DMS53 (cell line): ENCODE data around the gene DMAP1.

Experiments used
- DNase-seq: peaks from one replicate; lab custom pipeline; 2025; lab: John Stamatoyannopoulos, UW

Gene DMAP1

DNA sequence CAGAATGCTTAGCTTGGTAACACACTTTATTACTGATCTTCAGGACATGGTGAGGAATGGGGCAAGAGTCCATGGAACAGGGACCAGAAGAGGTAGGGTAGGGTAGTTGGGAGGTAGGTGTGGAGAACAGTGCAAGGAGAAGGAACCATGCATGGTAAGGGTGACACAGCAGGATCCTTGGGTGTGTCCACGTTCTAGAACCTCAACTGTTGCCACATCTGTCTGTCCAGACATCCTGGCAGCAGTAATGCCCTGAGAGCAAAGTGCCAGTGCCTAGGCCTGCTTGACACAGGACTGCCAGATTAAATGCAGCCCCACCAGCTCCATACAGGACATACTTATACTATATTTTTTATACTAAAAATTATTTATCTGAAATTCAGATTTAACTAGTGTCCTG lies 13.9 kb downstream of the DMAP1 start:
- no peak for DNase-seq

DNA sequence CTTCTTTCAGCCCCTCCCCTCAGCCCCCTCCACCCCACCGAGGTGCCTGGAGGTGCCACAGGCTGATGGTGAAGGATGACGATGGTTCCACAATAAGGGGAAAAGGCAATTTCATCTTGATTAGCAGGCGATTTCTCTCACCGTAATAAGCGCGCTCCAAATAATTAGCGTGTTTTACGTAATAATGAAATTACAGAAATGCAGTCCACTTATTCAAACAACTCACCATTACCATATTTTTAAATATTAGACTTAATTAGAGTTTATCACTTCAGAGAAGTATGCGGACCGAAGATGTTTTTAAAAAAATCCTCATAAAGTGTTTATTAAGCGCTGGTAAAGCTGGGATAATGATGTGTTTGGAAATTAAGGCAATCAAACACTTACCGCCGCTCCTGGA lies 14.9 kb downstream of the DMAP1 start:
- no peak for DNase-seq

DNA sequence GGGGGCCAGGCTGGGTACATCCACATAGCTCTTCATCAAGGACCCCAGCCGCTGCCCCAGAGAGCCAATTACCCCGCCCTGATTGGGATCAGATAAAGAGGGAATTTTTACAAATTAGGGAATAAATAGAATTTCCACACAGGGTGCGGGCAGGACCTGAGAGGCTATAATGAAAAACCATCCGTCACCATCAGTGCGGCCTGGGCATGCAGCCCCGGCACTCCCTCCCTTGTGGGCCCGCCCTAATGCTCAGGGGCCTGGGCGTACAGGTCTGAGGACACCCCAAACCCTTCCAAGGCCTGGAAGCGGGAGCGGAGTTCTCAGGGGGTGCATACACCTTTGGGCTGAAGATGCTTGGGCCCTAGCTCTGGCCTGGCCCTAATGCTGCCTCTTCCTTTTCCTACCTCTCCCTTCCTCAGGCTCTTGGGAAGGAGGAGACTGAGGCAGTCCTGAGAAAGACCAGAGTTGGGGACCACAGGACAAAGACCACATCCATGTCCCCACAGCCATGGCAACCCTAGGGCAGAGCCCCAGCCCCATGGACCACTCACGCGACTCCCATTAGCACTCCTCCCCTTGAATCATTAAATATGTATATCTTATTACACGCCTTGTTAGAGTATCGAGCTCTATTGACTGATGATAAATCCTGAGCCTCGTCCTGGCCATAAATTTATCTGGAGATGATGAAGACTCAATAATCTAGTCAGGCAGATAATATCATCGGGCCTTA lies 16.3 kb downstream of the DMAP1 start:
- DNase-seq, result no peak

DNA sequence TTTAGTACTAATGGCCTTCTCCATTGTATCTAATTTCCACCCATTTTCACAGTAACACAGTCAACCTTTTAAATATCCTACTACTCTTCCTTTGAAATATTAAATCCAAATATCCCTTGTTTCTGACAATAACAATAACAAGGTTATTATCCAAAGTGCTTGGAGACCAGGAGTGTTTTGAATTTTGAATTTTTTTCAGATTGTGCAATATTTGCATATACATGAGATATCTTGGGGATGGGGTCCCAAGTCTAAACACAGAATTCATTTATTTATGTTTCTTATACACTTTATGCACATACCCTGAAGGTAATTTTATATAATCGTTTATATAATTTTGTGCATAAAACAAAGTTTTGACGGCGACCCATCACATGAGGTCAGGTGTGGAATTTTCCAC lies 17.5 kb downstream of the DMAP1 start:
- DNase-seq, result no peak

DNA sequence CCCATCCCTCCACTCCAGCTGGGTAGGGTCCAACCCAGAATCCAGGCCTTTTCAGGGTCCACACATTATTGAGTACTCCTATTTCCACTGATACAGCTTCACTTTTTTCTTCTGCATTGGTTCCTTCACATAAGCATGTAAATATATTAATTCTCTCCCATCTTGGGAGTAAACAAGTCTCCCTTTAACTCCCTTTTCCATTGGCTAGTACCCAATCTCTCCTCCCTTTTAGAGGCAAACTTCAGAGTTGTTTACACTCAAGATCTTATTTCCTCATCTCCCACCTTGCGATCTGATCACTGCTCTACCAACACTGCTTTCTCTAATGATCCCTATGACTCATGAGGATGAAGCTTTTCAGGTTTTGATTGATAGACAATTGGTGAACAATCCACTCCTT lies 20.3 kb downstream of the DMAP1 start:
- no peak for DNase-seq

DNA sequence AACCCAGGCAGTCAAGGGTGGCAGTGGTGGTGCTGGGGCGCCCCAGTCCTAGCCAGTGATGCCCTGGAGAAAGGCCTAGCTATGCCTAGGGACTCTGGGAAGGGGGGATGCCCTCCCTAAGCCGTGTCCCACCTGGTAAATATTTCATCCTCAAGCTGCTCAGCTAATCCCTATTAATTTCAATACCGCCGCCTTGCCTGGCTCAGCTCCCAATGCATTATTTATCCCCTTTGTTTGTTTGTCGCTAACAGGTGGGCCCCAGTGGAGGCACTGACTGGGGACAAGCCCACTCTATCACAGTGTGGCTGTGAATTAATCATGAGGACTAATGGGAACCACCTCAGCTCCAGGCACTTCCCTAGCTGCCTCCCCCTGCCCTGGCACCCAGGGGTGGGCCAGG lies 22.5 kb downstream of the DMAP1 start:
- no peak for DNase-seq

DNA sequence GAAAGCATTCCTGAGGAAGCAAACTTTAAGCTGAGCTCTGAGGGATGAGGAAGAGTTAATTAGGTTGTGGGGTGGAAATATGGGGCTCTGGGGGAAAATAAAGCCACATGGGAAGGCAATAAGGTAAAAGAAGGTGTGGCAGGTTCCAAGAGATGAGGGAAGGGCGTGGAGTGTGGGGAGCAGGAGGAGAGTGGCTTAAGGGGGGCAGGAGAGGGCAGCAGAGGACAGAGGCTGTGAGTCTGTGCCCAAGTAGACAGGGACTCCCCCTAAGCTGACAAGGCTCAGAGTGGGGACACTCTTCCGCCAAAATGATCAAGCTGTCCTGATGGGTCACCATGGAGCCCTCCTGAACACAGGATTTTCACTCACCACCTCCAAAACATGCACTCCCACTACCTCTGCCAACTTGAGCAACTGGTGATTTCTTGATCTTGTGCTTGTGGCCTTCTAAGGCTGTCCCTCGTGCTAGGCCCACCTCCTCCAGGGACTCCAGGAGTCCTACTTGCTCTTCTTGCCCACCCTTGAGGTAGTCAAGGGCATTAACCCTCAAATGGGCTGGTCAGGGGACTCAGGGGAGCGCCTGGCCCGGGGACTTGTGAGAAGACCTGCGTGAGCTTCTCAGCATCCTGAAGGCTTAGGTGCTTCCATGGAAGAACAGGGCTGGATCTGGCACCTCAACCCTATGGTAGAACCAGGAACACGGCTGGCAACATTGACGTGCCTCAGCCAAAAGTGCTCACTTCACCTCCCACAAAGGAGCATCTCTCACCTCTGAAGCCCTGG lies 23.4 kb downstream of the DMAP1 start:
- DNase-seq, result peak; percentile 23

DNA sequence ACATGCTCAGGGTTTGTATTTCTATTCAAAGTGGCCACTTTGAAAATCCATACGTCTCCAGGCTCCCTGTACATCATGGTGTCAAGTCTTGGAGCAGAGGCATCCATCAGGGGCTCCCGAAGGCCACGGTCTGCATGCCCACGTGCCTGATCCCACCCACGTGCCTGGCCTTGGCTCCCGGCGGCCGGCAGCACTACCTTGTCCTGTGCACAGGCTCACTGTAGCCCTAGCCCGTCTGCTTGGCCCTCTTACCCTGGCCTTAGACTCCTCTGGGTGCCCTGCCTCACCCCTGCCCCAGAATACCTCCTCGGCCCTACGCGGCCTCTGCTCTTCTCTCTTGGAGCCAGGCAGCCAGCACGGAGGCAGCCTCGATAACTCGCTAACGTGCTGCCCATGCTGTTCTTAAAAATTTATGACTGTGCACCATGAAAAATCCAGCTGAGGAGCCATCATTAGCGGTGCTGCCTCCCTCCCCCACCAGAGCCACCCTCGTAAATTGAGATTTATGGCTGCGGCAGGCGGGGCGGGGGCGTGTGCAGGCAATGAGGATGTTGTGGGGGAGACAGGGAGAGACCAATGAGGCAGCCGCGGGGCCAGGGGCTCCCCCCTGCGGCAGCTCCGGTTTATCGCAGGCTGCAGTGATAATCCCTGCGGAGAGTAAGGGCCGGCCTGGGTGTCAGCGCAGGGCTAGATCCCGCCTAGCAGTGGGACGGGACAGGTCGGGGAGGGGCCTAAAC lies 24.6 kb downstream of the DMAP1 start:
- DNase-seq, result no peak

DNA sequence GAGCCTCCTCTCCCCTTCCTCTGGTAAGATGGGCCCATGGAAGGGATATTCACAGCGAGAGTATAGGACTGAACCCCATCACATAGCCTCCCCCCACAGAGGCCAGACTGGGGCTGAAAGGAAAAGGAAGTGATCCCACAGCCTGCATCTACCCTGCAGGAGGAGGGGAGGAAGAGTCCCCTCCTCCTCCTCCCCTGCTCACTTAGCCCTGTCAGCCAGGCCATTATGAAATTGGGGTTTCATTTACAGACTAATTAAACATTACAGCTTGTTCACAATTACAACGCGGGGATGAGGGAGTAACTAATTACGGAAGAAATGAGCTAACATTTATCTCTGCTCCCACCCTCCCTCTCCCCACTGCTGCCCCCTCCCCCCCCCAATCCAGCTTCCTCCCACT lies 25.4 kb downstream of the DMAP1 start:
- DNase-seq, result no peak

DNA sequence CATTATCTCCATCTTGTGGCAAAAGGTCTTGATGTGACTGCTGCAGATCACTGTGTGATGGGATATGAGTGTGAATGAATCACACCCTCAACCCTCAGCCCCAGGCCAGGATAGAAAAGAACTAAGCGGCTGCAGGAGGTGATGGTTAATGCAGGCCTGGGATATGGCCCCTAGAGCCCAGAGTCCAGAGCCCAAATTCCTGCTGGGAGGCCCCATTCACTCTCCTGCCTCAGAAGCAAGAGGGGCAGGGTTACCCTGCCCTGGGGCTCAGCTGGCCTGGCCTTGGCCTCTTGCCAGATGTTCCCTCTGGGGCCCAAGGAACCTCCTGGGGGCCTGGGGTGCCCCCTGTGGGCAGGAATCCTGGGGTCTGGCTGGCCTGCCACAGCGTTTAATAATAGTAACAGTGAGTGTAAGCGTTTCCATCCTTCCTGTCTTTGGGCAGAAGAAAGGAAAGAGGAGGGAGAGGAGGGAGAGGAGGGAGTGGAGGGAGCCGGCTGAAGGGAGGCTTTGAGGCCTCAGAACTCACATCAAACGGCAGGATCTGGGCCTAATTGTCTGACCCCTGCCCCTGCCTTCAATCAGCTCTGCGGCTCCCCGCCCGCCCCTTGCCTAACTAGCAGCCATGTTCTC lies 26.2 kb downstream of the DMAP1 start:
- no peak for DNase-seq

DNA sequence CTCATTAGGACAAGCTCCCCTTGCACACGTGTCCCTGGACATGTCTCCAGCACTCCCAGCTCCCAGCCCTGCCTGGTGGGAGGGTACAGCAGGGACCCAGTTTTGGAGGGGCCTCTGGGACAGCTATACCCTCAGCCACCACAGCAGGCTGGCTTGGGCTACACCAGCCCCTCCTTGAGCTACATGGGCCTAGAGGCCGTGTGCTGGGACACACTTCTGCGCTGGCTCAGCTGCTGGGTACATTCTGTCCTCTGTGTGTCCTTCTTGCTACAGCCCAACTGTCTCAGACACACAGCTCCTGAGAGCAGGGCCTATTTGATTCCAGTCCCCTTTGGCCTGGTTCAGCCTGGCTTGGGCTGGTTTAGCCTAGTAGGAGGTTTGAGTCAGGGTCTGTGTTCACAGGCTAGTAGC lies 26.7 kb downstream of the DMAP1 start:
- no peak for DNase-seq

DNA sequence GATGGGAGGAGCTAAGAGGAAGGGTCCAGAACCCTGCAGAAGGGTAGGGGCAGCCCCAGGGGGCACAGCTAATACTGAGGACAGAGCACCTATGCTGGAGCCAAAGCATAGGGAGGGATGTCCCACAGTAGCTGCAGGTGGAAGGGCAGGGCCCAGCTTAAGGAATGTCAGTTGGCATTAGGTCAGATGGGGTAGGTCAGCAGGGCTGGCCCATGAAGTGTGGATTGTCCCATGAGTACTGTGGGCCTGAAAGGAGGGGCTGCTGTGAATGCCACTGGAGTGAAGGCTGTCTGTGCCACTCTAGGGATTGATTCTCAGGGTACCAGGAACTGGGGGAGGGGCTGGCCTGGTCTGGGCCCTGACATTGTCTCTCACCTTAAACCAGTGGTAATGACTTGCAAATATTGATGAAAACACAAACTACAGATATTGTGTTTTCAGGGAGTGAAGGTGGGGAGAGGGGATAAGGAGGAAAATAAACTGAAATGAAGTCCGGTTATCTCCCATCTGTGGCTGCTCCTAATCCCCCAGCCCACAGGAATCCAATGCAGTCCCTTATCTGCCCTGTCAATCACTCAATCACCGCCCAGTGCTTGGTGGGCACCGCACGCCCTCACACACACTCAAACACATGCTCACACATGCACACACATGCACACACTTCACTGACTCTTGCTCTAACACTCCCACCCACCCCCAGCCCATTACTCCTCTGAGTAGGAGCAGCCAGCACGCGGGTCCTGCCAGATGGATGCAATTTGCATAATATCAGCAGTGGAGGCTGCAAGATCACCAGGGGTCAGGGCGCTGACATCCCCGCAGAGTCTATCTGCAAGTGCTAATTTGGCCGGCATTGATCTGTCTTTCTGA lies 27.8 kb downstream of the DMAP1 start:
- DNase-seq, result no peak

DNA sequence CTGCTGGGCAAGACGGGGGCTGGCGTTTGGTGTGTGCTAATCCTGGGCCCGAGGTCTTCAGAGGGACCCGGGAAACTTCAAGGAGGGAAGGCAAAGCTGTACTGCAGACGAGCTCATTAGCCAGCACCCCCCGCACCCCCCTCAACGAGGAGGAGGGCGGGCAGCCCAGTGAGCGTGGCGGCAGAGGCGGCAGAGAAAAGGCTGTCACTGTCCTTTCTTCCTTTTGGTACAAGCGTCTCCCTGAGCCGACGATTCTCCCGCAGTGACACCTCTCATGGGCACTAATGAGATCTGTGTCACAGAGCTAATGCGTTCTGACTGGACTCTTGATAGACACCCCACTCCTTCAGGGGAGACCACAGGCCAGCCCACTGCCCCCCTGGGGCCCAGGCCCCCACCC lies 29.5 kb downstream of the DMAP1 start:
- DNase-seq, result no peak

DNA sequence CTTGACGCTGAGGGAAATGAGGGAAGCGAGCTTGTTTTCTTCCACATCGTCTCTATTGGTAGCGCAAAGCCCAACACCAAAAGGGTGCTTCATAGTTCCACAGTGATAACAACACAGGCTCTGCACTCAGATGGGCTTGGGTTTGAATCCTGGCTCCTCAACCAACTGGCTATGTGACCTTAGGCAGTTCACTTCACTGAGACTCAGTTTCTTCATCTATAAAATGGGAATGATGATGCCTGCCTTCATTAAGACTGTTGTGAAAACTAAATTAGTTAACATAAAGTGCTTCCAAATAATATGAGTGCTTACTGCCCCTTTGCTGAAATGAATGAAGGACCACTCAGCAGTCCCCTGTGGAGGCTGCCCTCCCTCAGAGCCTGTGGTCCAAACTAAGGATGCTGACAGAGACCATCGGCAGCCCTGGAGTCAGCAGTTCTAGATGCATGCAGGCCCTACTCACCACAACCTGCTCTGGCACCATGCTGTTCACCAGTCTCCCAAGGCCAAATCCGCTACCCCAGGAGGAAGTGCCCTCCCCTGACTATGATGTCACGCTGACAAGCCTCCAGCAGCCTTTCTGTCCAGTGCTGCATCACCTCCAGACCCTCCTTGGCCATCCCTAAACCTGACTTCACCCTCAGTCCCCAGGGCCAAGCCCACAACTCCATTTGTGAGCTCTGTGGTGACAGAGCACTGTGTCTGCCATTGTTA lies 30.7 kb downstream of the DMAP1 start:
- DNase-seq, result no peak

DNA sequence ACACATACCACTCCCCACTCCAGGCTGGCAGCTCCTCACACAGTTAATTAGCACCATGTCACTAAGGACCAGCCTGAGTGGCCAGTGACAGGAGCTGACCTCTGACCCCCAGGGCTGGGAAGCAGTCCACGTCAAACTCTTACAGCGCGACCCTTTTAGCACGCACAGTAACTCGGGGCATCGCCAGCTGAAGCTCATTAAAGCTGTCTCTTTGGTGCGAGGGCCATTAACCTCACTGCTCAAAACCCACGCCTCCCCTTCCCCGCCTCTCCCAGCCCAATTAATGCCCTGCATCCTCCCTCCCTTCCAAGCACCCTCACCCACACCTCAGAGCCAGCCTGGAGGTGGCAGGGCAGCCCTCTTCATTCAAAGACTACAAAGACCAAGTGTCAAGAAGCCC lies 31.7 kb downstream of the DMAP1 start:
- no peak for DNase-seq

DNA sequence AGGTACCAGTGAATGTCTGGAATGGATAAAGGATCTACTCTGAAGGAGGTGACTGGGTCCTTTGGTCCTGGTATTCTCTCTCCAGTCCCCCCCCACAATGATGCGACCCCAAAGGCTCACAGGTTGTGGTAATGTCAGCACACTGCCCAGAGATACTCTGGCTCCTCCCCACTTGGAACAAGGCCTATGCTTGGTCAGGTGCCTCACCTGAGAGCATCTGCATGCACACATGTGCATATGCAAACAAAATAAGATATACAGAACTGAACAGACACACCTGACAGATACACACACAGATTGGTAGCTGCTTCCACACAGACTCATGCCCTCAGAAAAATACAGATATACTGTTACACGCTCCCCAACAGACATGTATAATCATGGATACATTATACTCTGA lies 33.5 kb downstream of the DMAP1 start:
- DNase-seq, result peak; percentile 69

DNA sequence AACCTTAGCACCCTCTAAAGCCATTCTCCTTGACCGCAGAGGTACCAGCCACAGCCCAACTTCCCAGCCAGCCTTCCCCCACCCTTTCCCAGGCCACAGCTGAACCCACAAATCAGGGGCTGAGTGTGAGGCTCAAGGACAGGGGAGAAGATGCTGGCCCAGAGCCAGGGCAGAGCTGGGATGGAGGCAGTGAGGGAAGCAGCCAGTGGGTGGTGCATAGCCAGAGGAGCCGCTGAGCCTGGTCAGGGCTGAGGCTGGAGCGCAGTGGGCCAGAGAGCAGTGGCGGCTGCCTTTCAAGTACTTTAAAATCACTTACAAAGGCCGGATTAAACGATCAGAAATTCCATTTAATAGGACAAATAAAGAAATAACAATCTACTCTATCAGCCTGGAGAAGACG lies 36.3 kb downstream of the DMAP1 start:
- DNase-seq, result peak; percentile 22

DNA sequence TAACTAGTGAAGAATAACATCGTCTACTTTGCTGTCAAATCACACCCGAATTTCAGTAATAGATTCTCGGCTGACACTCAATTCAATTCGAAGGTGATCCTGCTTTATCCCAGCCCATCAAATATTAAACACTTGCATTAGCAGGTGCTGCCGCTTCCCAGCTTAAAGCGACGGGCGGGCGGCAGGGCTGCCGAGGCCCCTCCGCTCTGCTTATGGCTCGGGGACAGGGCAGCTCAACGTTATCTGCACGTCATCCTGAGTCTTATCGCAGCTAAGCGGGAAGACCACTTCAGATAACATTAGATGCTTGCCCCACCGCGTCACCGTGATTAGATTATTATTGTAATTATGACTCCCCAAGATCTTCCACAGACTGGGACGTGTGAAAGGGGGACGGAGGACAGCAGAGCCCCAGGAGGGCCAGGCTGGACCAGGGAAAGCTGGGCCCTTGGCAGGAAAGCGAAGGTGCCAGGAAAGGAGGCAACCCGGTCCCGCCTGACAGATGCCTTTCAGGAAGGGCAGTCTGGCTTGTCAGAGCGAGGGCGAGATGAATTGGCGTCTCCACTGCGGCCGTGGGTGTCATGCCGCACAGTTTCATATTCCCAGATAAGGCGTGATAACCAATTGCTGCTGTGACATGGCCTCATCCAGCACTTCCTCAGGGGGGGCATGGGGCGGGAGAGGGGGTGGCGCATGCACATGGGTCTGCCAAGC lies 37.0 kb downstream of the DMAP1 start:
- no peak for DNase-seq

DNA sequence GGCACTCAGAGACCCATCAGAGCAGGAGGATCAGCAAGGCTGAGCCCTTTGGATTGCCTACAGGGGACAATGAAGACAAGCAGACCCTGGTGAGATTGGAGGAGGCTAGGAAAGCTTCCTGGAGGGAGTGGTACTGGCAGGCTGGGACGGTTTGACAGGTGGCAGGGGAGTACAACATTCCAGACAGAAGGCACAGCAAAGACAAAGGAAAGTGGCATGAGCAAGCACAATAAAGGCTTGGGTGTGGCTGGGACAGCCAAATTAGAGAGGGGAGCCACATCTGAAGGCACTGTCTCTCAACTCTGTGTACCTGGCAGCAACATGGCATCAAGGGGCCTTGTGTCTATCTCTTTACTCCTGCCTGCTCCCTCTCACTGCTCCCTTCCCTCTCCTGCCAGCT lies 38.2 kb downstream of the DMAP1 start:
- no peak for DNase-seq

DNA sequence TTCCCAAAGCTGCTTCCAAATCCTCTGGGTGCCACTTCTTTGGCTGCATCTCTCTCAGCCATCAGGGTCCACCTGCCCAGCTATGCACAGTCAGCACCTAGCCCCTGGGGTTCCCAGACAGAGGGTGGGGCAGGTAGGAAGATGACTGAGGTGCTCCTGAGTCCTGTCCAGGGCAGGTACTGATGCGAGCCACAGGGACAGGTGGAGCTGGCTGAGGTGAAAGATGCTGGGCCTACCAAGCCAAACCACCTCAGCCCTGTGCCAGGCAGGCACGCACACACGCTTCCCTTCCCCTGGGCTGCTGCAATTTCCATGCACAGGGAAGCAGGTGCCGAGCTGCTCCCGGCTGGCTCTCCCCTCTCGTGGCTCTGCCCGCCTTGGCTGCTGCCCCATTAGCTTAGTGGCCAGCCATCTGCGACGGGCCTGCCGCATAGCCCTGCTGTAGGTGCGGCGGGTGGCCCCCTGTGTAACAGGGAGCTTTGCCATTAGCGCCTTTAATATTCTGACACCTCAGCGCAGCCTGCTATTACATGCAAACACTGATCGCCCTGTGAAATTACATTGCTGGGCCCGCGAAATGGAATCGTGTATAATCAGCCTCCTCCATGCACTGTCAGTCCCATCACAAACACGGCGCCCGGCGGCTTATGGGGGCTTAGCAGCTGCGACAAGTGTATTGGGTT lies 38.9 kb downstream of the DMAP1 start:
- DNase-seq, result no peak
